GM19372 (cell line): ENCODE measurements around the gene GTF2A2.

Source experiments
- ATAC-seq: cut with Tn5 transposase; IDR thresholded peaks from one replicate; pipeline ENCODE4 v1.9.1; 2021; ENCODE audit warnings: mild to moderate bottlenecking, low read depth, moderate library complexity; ENCODE audit not compliant: unreplicated experiment

Gene GTF2A2

GRCh38 chr15:59609730-59610712 lies 47.3 kb downstream of the GTF2A2 start:
- no peak for ATAC-seq

GRCh38 chr15:59605994-59606393 lies 51.3 kb downstream of the GTF2A2 start:
- no peak for ATAC-seq

GRCh38 chr15:59598461-59598860 lies 58.9 kb downstream of the GTF2A2 start:
- ATAC-seq, result no peak

- no peak for ATAC-seq
These were observed 60.7 kb downstream of the GTF2A2 start for GRCh38 chr15:59596640-59597039.

- ATAC-seq, result no peak
These were observed 61.8 kb downstream of the GTF2A2 start for GRCh38 chr15:59595434-59595915.

DNA sequence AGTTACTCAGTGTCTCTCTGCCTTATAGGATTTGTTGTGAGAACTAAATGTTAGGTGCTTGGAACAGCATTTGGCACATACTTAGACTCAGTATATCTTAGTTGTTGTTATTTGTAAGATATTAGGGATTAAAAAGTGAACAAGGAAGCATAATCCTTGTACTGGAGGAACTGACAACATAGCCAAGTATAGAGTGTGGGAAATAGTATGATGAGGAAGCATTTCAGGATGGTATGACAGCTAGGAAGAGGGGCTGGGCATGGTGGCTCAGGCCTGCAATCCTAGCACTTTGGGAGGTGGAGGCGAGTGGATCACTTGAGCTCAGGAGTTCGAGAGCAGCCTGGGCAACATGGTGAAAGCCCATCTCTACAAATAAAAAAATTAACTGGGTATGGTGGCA lies 62.3 kb downstream of the GTF2A2 start:
- no peak for ATAC-seq

DNA sequence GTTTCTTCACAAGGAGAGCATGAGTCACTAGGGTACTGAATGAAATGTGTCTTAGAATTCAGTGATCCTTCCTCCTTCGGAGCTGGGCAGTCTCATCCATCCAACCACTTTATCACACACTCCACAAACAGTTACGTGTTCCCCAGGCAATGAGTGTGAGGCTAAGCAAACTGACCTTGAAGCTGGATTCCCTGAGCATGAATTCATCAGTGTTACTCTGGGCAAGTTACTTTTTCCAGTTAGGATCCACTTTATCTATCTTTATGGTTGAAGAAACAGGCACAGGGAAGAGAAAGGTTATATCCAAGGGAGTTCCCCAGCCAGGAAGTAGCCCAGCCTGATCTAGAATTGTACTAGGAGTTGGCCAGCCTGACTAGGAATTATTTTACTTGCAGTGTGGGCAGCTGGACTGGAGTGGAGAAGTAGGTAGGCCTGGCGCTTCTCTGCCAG lies 62.8 kb downstream of the GTF2A2 start:
- ATAC-seq, result no peak

- ATAC-seq, result no peak
These were observed 66.0 kb downstream of the GTF2A2 start for GRCh38 chr15:59591356-59591755.

- no peak for ATAC-seq
These were observed 67.3 kb downstream of the GTF2A2 start for GRCh38 chr15:59590027-59590426.
